Upper lobe of left lung (tissue), 4 donors: ENCODE data around the gene SFTPA2.

Experiments
- CTCF ChIP-seq, 6 experiments: fragments of 450-650 bp in 4 of 6; fragments of 200-600 bp in 2 of 6; sonication (generic) in 2 of 6; IDR thresholded peaks; one replicate each; pipeline ENCODE4 v1.5.1; 2016 to 2019; ENCODE audit warnings: antibody characterized with exemption in 6 of 6
- EP300 ChIP-seq, 4 donors: sonication (generic); formaldehyde crosslinking; IDR thresholded peaks; one replicate each; pipeline ENCODE4 v1.5.1; 2017; ENCODE audit warnings: antibody characterized with exemption in 4 of 4, control low read depth in 2 of 4
- POLR2AphosphoS5 ChIP-seq, 2 donors: sonication (generic); formaldehyde crosslinking; IDR thresholded peaks; one replicate each; pipeline ENCODE4 v1.5.1; 2017; ENCODE audit warnings: antibody characterized with exemption in 2 of 2

- no peak for TF ChIP-seq POLR2AphosphoS5 (IDR thresholded peaks at IDR 0.05)
- TF ChIP-seq CTCF (IDR thresholded peaks at IDR 0.05) = no peak
- TF ChIP-seq EP300 (IDR thresholded peaks at IDR 0.05) = no peak
Measured at GRCh38 chr10:79605308-79605707, 45.1 kb upstream of the SFTPA2 start.
